Measurements from ENCODE around the gene PTGIS. TPM values are rescaled to one million over a fixed set of nuclear protein-coding genes. Genes with fewer than 3 reads are reported as not detected.

Gene PTGIS
- total RNA-seq, 1 donor: under 0.01 TPM

DNA sequence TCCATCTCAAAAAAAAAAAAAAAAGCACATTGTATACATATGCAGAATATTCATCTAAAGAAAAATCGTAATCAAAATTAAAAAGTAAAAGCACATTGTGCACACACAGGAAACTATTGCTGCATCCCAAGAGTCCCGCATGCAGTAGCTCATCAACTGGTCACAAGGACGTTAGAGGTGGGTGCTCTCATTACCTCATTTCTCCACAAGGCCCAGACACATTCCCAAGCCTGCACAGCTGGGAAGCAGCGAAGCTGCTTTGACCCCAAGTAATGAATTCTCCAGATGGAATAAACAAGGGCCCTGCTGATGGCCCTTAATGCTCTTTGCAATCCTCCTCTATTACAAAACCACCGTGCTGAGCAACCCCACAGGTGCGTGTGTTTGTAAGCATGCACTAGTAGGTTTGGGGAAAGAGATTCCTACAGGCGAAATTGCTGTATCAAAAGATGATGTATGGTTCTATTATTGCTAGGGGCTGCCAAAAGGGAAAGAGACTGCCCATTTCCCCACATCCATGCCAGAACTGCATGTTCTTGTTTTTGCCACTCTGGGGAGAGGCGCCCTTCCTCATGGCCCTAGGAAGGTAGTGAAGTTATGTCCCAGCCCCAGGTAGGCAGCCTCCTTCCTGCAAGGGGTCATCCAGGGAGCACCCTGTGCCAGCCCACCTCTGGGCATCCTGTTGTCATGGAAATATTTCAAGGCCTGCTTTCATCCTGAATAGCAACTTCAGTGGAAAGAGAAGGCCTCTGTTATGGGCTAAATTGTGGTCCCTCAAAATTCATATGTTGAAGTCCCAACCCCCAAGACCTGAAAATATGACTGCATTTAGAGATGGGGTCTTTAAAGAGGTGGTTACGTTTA lies 34.6 kb upstream of the PTGIS start:
- Histone ChIP-seq H3K4me1 (ENCODE audit: insufficient read depth, low read length) (no peaks in the 10 kb centered on the region), H3K9me3 (ENCODE audit: low read depth, low read length) (no peaks in the 10 kb centered on the region), H3K4me3 (ENCODE audit: low read length) (no peak overlapping the region), H3K27me3 (ENCODE audit: insufficient read depth, low read length) (no peaks in the 10 kb centered on the region)

DNA sequence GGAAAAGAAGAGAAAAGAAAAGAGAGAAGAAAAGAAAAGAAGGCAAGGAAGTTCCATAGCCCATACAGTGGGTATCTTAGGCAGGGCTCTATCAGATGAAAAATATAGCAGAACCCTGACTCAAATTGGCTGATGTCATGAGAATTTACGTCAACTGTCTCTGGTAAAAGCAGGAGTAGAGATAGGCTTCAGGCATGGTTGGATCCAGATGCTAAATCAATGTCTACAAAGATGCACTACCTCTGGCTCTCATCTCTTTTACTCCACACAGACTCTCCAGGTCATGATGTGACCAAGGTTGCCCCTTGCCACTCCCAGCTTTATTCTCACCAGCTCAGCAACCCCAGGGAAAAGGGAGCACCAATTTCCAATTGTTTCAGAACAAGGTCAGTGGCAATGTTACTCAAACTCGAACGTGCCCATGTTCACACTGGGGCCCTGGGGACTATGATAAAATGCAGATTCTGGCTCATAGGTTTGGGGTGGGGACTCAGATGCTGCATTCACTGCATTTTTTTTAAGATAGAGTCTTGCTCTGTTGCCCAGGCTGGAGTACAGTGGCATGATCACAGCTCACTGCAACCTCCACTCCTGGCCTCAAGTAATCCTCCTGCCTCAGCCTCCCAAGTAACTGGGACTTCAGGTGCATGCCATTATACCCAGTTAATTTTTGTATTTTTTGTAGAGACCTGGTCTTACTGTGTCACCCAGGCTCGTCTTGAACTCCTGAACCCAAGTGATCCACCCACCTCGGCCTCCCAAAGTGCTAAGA lies 33.4 kb upstream of the PTGIS start:
- Histone ChIP-seq H3K9me3 (ENCODE audit: low read depth, low read length) (no peaks in the 10 kb centered on the region), H3K27me3 (ENCODE audit: insufficient read depth, low read length) (no peaks in the 10 kb centered on the region), H3K4me3 (ENCODE audit: low read length) (no peak overlapping the region), H3K4me1 (ENCODE audit: insufficient read depth, low read length) (peaks cover 2% of the 10 kb centered on the region)

DNA sequence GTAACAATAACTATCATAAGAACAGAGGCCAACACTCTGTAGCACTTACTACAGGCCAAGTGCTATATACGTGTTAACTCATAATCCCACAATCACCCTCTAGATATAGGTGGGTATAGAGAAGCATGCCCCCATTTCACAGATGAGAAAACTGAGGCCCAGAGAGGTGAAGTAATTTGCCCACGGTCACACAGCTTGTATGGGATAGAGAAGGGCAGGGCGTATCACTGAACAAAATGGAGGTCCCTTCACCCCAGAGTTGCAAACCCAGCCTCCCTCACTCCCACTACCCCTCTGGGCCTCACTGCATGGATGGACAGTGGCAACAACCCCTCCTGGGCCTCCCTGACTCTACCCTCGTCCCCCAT lies 31.8 kb upstream of the PTGIS start:
- Histone ChIP-seq H3K9me3 (ENCODE audit: low read depth, low read length) (no peaks in the 10 kb centered on the region), H3K4me1 (ENCODE audit: insufficient read depth, low read length) (peaks cover 17% of the 10 kb centered on the region), H3K27me3 (ENCODE audit: insufficient read depth, low read length) (no peaks in the 10 kb centered on the region), H3K4me3 (ENCODE audit: low read length) (no peak overlapping the region)

DNA sequence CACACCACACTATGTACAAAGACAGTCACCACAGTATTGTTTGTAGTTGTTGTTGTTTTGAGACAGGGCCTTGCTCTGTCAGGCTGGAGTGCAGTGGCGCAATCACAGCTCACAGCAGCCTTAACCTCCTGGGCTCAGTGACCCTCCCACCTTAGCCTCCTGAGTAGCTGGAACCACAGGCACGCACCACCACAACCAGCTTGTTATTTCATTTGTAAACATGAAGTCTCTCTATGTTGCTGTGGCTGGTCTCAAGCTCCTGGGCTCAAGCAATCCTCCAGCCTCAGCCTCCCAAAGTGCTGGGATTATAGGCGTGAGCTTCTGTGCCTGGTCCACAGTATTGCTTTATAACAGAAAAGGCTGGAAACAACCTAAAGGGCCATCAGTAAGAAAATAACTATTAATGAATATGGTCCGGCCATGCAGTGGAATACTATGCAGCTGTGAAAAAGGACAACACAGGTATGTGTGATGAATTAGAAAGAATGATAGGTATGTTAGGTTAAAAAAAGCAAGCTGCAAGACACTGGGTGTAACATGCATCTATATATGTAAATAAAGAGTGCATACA lies 30.0 kb upstream of the PTGIS start:
- Histone ChIP-seq H3K9me3 (ENCODE audit: low read depth, low read length) (no peaks in the 10 kb centered on the region), H3K4me1 (ENCODE audit: insufficient read depth, low read length) (peaks cover 35% of the 10 kb centered on the region), H3K27me3 (ENCODE audit: insufficient read depth, low read length) (no peaks in the 10 kb centered on the region), H3K4me3 (ENCODE audit: low read length) (no peak overlapping the region)

DNA sequence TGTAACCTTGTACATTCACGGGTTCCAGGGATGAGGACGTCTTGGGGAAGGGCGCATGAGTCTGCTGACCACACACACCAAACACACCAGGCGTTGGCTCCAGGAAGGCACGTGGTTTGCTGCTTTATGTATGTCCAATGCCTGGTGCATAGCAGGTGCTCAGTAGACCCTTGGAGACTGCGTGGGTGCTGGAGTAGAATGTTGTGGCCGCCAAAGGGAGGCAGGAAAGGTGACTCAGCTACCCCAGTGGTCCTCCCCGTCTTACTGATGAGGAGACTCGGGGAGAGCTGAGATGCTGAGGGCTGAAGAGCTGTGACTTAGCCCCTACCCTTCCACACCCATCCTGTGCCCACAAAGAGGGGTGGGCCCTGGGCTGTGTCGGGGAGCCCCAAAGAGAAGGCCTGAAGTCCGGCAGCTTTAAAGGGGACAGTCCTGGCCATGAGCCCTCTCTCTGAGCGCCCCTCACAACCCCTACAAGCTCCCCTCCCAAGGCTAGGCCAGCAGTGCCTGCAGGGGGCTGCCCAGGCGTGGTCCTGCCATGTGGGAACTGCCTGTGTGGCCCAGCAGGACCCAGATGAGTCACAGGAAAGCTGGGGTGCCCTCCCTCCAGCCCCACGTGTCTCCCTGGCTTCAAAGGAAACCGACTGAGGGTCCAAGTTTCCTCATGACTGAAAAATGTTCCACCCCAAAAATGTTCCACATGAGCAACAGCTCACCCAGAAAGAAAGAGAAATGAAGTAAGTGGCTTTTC lies 28.0 kb upstream of the PTGIS start:
- Histone ChIP-seq H3K4me3 (ENCODE audit: low read length) (no peak overlapping the region), H3K9me3 (ENCODE audit: low read depth, low read length) (no peaks in the 10 kb centered on the region), H3K27me3 (ENCODE audit: insufficient read depth, low read length) (no peaks in the 10 kb centered on the region), H3K4me1 (ENCODE audit: insufficient read depth, low read length) (peaks cover 36% of the 10 kb centered on the region)

DNA sequence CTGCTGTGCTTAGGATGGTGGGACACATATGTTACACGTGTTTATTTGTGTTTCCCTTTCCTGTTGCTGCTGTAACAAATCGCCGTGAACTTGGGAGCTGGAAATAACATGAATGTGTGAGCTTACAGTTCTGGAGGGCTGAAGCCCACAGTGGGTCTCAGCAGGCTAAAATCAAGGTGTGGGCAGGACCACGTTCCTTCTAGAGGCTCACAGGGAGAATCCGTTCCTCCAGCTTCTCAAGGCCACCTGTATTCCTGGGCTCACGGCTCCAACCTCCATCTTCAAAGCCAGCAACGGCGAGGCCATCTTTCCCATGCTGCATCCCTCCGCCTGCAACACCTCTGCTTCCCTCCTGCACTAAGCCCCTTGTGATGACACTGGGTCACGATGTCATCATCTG lies 27.4 kb upstream of the PTGIS start:
- no peaks in the 10 kb centered on the region for H3K9me3 ChIP-seq (ENCODE audit: low read depth, low read length)
- H3K4me3 ChIP-seq (ENCODE audit: low read length): no peak overlapping the region
- H3K4me1 ChIP-seq (ENCODE audit: insufficient read depth, low read length): peaks cover 38% of the 10 kb centered on the region
- H3K27me3 ChIP-seq (ENCODE audit: insufficient read depth, low read length): no peaks in the 10 kb centered on the region

DNA sequence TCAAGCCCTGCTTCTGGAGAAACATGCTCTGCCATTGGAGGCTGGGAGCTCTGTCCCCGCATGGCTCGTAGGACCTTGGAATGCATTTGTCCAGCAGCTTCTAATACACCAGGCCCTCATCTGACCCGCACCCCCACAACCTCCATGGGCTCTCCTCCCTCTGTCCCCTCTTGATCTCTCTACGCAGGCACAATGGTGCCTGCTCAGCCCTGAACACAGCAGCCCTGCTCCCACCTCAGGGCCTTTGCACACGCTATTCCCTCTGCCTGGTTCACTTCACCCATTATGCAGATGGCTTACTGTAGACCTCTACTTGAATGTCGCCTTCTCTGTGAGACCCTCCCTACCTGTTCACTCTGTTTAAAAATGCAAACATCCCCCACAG lies 27.0 kb upstream of the PTGIS start:
- no peaks in the 10 kb centered on the region for H3K9me3 ChIP-seq (ENCODE audit: low read depth, low read length)
- H3K27me3 ChIP-seq (ENCODE audit: insufficient read depth, low read length): no peaks in the 10 kb centered on the region
- H3K4me3 ChIP-seq (ENCODE audit: low read length): no peak overlapping the region
- peaks cover 41% of the 10 kb centered on the region for H3K4me1 ChIP-seq (ENCODE audit: insufficient read depth, low read length)

DNA sequence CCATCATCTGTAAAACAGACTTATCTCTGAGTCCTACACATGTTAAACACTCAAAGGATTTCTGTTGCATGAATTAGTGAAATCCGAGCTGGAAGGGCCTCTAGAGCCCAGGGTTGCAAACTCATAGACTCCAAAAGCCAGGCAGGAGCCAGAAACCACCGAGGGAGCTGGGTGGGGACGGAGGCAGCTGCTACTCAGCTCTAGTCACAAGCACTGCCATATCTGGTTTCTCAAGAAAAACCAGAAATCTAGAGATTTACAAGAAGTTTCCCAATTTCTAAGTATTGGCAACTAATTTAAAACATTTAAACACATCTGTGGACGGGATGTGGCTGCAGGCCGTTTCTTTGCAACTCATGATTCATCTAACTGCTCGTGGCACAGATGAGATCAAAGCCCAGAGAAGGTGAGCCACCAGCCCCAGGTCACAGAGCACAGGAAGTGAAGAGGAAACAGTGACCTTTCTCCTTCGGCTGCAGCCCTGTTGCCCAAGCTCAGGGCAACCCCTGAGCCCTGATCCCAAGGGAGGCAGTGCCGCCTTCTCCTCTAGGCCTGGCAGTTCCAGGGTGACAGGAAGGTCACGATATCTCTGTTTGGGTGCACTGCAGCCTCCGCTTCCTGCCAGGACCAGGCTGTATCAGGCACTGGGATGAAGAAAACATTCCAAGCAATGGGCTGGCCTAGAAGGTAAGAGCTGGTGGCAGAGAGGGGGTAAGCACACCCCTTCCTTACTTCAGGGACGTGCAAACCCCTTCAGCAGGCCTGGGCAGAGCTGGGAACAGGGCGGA lies 26.4 kb upstream of the PTGIS start:
- H3K4me3 ChIP-seq (ENCODE audit: low read length): no peak overlapping the region
- peaks cover 44% of the 10 kb centered on the region for H3K4me1 ChIP-seq (ENCODE audit: insufficient read depth, low read length)
- no peaks in the 10 kb centered on the region for H3K9me3 ChIP-seq (ENCODE audit: low read depth, low read length)
- H3K27me3 ChIP-seq (ENCODE audit: insufficient read depth, low read length): no peaks in the 10 kb centered on the region

DNA sequence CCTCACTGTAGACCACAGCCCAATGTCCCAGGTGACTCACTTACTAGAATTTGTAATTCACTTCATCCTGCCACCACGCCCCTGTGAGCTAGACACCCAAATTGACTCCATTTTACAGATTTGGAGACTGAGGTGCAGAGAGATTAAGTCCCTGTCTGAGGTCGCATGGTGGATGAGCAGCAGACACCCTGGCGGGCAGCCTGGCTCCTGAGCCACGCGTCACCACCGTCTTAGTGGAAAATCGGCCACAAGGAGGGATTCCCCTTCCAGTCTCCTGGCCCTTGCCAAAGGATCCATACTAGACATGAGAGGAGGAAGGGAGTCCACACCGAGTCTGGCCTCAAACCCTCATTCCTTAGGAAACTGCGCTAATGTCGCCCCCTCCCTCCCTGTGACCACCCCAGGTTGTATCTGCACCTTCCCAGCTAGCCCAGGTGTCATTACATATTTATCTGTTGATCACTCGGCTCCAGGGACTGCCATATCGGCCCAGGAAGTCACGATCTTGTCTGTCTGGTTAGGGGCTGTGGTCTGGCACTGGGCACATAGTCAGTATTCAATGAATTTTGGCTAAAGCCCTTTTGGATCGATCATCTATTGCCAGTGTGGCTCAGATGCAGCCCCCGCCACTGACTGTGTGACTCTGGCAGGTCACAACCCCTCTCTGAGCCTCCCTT lies 25.7 kb upstream of the PTGIS start:
- Histone ChIP-seq H3K4me3 (ENCODE audit: low read length) (no peak overlapping the region), H3K4me1 (ENCODE audit: insufficient read depth, low read length) (peaks cover 44% of the 10 kb centered on the region), H3K9me3 (ENCODE audit: low read depth, low read length) (no peaks in the 10 kb centered on the region), H3K27me3 (ENCODE audit: insufficient read depth, low read length) (no peaks in the 10 kb centered on the region)

DNA sequence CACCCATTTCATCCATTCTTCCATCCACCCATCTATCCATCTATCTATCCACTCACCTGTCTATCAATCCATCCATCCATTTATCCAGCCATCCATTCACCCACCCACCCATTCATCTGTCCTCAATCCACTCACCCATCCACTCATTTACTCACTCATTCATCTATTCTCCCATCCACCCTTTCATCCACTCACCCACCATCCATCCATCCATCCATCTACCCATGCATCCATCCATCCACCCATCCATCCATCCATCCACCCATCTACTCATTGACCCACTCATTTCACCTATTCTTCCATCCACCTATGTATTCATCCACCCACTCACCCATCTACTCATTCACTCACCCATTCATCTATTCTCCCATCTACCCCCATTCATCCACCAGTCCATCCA lies 24.2 kb upstream of the PTGIS start:
- Histone ChIP-seq H3K27me3 (ENCODE audit: insufficient read depth, low read length) (no peaks in the 10 kb centered on the region), H3K4me1 (ENCODE audit: insufficient read depth, low read length) (peaks cover 44% of the 10 kb centered on the region), H3K9me3 (ENCODE audit: low read depth, low read length) (no peaks in the 10 kb centered on the region), H3K4me3 (ENCODE audit: low read length) (no peak overlapping the region)

DNA sequence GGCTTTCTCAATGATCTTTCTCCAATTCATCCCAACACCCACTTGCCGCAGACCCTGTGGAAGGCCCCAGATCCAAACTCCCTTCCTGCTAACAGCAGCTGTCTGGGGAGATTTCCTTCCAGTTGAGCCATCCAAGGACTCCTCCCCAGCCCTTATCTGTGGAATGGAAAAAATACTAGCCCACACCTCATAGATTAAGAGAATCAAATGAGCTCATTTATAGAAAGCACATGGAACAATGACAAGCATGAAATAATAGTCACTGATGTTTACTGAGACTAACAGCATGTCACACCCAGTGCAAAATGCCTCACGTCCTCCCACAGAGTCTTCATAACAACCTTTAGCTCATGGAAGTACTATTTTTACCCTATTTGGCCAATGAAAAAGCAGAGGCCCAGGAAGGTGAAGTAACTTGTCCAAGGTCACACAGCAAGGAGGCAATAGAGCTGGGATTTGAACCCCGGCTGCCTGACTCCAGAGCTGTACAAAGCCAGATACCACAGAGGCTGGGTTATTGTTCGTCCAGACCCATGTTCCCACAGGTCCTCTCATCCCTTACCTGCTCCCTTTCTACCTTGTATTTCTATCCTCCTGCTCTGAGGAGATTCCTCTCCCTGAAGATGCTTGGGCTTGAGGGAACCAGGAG lies 23.4 kb upstream of the PTGIS start:
- H3K4me3 ChIP-seq (ENCODE audit: low read length): no peak overlapping the region
- H3K27me3 ChIP-seq (ENCODE audit: insufficient read depth, low read length): no peaks in the 10 kb centered on the region
- H3K4me1 ChIP-seq (ENCODE audit: insufficient read depth, low read length): peaks cover 42% of the 10 kb centered on the region
- H3K9me3 ChIP-seq (ENCODE audit: low read depth, low read length): no peaks in the 10 kb centered on the region

DNA sequence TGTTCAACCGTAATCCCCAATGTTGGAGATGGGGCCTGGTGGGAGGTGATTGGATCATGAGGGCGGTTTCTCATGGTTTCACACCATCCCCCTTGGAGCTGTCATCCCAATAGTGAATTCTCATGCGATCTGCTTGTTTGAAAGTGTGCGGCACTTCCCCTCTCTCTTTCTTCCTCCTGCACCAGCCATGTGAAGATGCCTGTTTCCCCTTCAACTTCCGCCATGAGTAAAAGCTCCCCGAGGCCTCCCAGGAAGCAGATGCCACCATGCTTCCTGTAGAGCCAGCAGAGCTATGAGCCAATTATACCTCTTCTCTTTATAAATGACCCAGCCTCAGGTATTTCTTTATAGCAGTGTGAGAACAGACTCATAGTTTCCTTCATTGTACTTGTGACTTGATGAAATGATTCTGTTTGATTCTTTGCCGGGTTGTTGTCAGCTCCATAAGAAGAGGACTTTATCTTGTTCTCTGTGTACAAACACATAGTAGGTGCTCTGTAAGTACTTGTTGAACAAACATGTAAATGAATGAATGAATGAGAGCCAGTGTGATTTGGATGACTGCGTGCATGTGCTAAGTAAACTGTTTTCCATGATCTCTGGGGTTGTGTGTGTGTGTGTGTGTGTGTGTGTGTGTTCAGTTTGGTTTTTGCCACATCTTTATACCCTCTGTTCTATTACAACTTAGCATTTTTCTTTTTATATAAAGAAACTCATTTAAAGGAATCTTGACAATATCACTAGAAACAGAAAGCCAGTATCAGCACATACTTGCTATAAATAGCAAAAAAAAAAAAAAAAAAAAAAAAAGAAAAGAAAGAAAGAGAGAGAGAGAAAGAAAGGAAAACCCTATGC lies 22.5 kb upstream of the PTGIS start:
- no peaks in the 10 kb centered on the region for H3K9me3 ChIP-seq (ENCODE audit: low read depth, low read length)
- peaks cover 38% of the 10 kb centered on the region for H3K4me1 ChIP-seq (ENCODE audit: insufficient read depth, low read length)
- H3K27me3 ChIP-seq (ENCODE audit: insufficient read depth, low read length): no peaks in the 10 kb centered on the region
- H3K4me3 ChIP-seq (ENCODE audit: low read length): no peak overlapping the region

DNA sequence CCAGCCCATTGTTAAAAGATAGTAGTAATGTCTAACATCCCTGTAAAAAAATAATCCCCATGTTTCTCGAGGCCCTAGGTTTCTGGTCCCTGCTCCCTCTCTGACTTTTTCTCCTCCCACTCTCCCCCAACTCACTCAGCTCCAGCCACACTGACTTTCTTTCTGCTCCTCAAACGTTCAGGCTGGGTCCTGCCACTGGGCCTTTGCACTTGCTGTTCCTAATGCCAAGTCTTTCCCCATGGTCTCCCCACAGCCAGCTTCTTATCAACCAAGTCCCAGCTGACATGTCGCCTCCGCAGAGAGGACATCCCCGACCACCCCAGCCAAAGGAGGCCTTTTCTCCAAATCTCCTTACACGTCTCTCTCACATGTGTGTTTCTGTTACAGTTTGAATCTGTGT lies 21.8 kb upstream of the PTGIS start:
- Histone ChIP-seq H3K9me3 (ENCODE audit: low read depth, low read length) (no peaks in the 10 kb centered on the region), H3K4me3 (ENCODE audit: low read length) (no peak overlapping the region), H3K4me1 (ENCODE audit: insufficient read depth, low read length) (peaks cover 38% of the 10 kb centered on the region), H3K27me3 (ENCODE audit: insufficient read depth, low read length) (no peaks in the 10 kb centered on the region)
